CD14-positive monocyte (primary cell): ENCODE data around the gene ACAD8. TPM values are rescaled to one million over a fixed set of nuclear protein-coding genes. Genes with fewer than 3 reads are reported as not detected.

Experiments used
- DNase-seq, 3 donors: peaks; one replicate each; pipeline ENCODE4 v3.0.0-alpha.2; 2011 to 2022
- H2AFZ ChIP-seq: 2 replicates; pipeline ENCODE4 v1.6.0; 2012; ENCODE audit warnings: mild to moderate bottlenecking, low read depth, low read length, inconsistent platforms; ENCODE audit not compliant: insufficient read depth, poor library complexity, severe bottlenecking
- H3K27ac ChIP-seq, 2 donors: 1 replicate in 1 of 2; 2 replicates in 1 of 2; pipeline ENCODE4 v1.5.1; 2012 to 2013; ENCODE audit warnings: low read length in 2 of 2, control low read depth in 1 of 2, inconsistent platforms in 1 of 2, low read depth in 1 of 2, mild to moderate bottlenecking in 1 of 2
- H3K27me3 ChIP-seq, 2 donors: one replicate each; pipeline versions ENCODE4 v1.6.0 to v1.6.1; 2011 to 2013; ENCODE audit warnings: low read length in 2 of 2; ENCODE audit not compliant: control insufficient read depth in 2 of 2, insufficient read depth in 2 of 2
- H3K36me3 ChIP-seq, 2 donors: replicated peaks in 1 of 2; 1 replicate in 1 of 2; 2 replicates in 1 of 2; pipeline versions ENCODE4 v1.5.1 to v1.6.1; 2012 to 2013; ENCODE audit warnings: low read length in 2 of 2, control low read depth in 1 of 2, inconsistent platforms in 1 of 2, mild to moderate bottlenecking in 1 of 2; ENCODE audit not compliant: insufficient read depth in 2 of 2, control insufficient read depth in 1 of 2
- H3K4me1 ChIP-seq, 2 donors: 1 replicate in 1 of 2; 2 replicates in 1 of 2; pipeline versions ENCODE4 v1.5.1 to v1.6.1; 2012 to 2013; ENCODE audit warnings: low read length in 2 of 2, control low read depth in 1 of 2, inconsistent platforms in 1 of 2, mild to moderate bottlenecking in 1 of 2, moderate library complexity in 1 of 2; ENCODE audit not compliant: insufficient read depth in 2 of 2, control insufficient read depth in 1 of 2
- H3K4me2 ChIP-seq: replicated peaks from 2 replicates; pipeline ENCODE3; 2012; ENCODE audit warnings: low read length, moderate library complexity, mild to moderate bottlenecking; ENCODE audit not compliant: poor library complexity, severe bottlenecking; ENCODE audit errors: extremely low read depth
- H3K4me3 ChIP-seq, 3 experiments: fragments of 200-600 bp in 1 of 3; sonication (generic) in 1 of 3; replicated peaks in 1 of 3; 1 replicate in 2 of 3; 2 replicates in 1 of 3; pipeline ENCODE4 v1.5.1; 2011 to 2013; ENCODE audit warnings: low read length in 3 of 3, mild to moderate bottlenecking in 3 of 3, control low read depth in 2 of 3, low read depth in 2 of 3, inconsistent platforms in 1 of 3, moderate library complexity in 1 of 3
- H3K79me2 ChIP-seq: 2 replicates; pipeline ENCODE4 v1.6.0; 2012; ENCODE audit warnings: mild to moderate bottlenecking, control low read depth, inconsistent platforms, low read length, moderate library complexity; ENCODE audit not compliant: insufficient read depth
- H3K9ac ChIP-seq: 2 replicates; pipeline ENCODE4 v1.6.0; 2017; ENCODE audit warnings: low read length, mild to moderate bottlenecking; ENCODE audit not compliant: insufficient read depth, poor library complexity, severe bottlenecking
- H3K9me3 ChIP-seq, 2 donors: replicated peaks in 1 of 2; 1 replicate in 1 of 2; 2 replicates in 1 of 2; pipeline versions ENCODE4 v1.5.1 to v1.6.1; 2012 to 2013; ENCODE audit warnings: low read length in 2 of 2, control low read depth in 1 of 2; ENCODE audit not compliant: control insufficient read depth in 1 of 2, insufficient read depth in 1 of 2
- H4K20me1 ChIP-seq: 2 replicates; pipeline ENCODE4 v1.6.0; 2012; ENCODE audit warnings: mild to moderate bottlenecking, low read length, control low read depth, moderate library complexity; ENCODE audit not compliant: insufficient read depth
- H3K27ac Mint-ChIP-seq, 7 donors: one replicate each; pipeline ENCODE4 v1.8.0; 2020; ENCODE audit warnings: mild to moderate bottlenecking in 7 of 7, mixed read lengths in 7 of 7, moderate library complexity in 6 of 7, inconsistent platforms in 2 of 7
- H3K27me3 Mint-ChIP-seq, 3 donors: one replicate each; pipeline ENCODE4 v1.8.0; 2021 to 2022; ENCODE audit warnings: low read depth in 3 of 3, mild to moderate bottlenecking in 3 of 3, mixed read lengths in 3 of 3, moderate library complexity in 3 of 3, inconsistent platforms in 1 of 3
- H3K36me3 Mint-ChIP-seq, 2 donors: one replicate each; pipeline ENCODE4 v1.8.0; 2020; ENCODE audit warnings: mixed read lengths in 2 of 2, inconsistent platforms in 1 of 2, mild to moderate bottlenecking in 1 of 2
- H3K4me1 Mint-ChIP-seq: one replicate; pipeline ENCODE4 v1.8.0; 2020; ENCODE audit warnings: mild to moderate bottlenecking, mixed read lengths
- H3K4me3 Mint-ChIP-seq, 2 donors: one replicate each; pipeline ENCODE4 v1.8.0; 2020; ENCODE audit warnings: mild to moderate bottlenecking in 2 of 2, mixed read lengths in 2 of 2, moderate library complexity in 1 of 2
- H3K9me3 Mint-ChIP-seq, 7 donors: one replicate each; pipeline ENCODE4 v1.8.0; 2020 to 2022; ENCODE audit warnings: mixed read lengths in 7 of 7, mild to moderate bottlenecking in 6 of 7, moderate library complexity in 6 of 7, inconsistent platforms in 2 of 7
- CTCF ChIP-seq: fragments of 200-600 bp; IDR thresholded peaks from one replicate; pipeline ENCODE4 v1.8.0; 2022; ENCODE audit warnings: antibody characterized with exemption, mild to moderate bottlenecking
- WGBS: methylation state at CpG from one replicate; pipeline ENCODE4 v1.1.5; 2013; ENCODE audit warnings: missing lambda C conversion rate; ENCODE audit not compliant: insufficient coverage; 5-methylcytosine and 5-hydroxymethylcytosine counted together
- intact Hi-C, 2 donors: fragments of 100-400 bp; cut with micrococcal nuclease; formaldehyde crosslinking; loops; one replicate each; pipeline versions ENCODE4 v1.15.0 to v1.15.1; 2023
- polyA plus RNA-seq, 3 donors: library from polyadenylated mRNA; depleted of rRNA in 1 of 3; unstranded in 2 of 3; stranded (reverse) in 1 of 3; fragments of 300-500 nt in 2 of 3; fragments of >200 nt in 1 of 3; fragmentation: Illumina TruSeq in 2 of 3; gene quantifications; 1 replicate in 2 of 3; 2 replicates in 1 of 3; pipeline ENCODE4 v1.2.3, GENCODE V29; 2012 to 2021

ACAD8 gene
- polyA plus RNA-seq, 3 donors = 16.7 to 37.2 (median 19.3) TPM

- H3K79me2 ChIP-seq = peaks cover 12% of the 10 kb centered on the region
- no peak for DNase-seq
- no peak overlapping the region for H3K4me3 Mint-ChIP-seq
- no peak overlapping the region for H3K4me3 ChIP-seq
- peak overlapping the region in 1 of 7 donors; percentile 21 for H3K27ac Mint-ChIP-seq
- peaks cover 16% of the 10 kb centered on the region for H3K4me1 Mint-ChIP-seq
- no peaks in the 10 kb centered on the region for H4K20me1 ChIP-seq
- no peak for TF ChIP-seq CTCF
- H3K27ac ChIP-seq = no peak overlapping the region
- no peak overlapping the region for H3K9ac ChIP-seq
- no peak overlapping the region for H2AFZ ChIP-seq
- H3K27me3 ChIP-seq = no peaks in the 10 kb centered on the region
- H3K4me1 ChIP-seq = peaks cover 20 to 23% of the 10 kb centered on the region in 2 donors
- H3K9me3 Mint-ChIP-seq = no peaks in the 10 kb centered on the region
- peaks cover 52 to 65% of the 10 kb centered on the region in 2 donors for H3K36me3 ChIP-seq
- peaks cover 0 to 3% (median 0%) of the 10 kb centered on the region in 3 donors for H3K27me3 Mint-ChIP-seq
- no peak overlapping the region for H3K4me2 ChIP-seq
- 94% methylated on average over 5 of the region's 7 CpGs for WGBS
- H3K36me3 Mint-ChIP-seq = peaks cover 57 to 58% of the 10 kb centered on the region in 2 donors
- H3K9me3 ChIP-seq = no peaks in the 10 kb centered on the region
- intact Hi-C loops = no loop called here
Observed at GRCh38 chr11:134248910-134249480, 4.4 kb upstream of the ACAD8 start.

GRCh38 chr11:134250246-134250645 lies 3.1 kb upstream of the ACAD8 start:
- H3K27ac Mint-ChIP-seq = no peak overlapping the region
- intact Hi-C loops = loop anchor here in 1 of 2 donors (5.0 kb wide), 1 partner anchor 33 kb away; no protein-coding TSS in a partner anchor
- no peak overlapping the region for H2AFZ ChIP-seq
- TF ChIP-seq CTCF = no peak
- H3K36me3 ChIP-seq = peaks cover 40 to 53% of the 10 kb centered on the region in 2 donors
- no CpG with 5 or more reads among the region's 3 CpGs for WGBS
- no peaks in the 10 kb centered on the region for H3K9me3 Mint-ChIP-seq
- peaks cover 30 to 36% of the 10 kb centered on the region in 2 donors for H3K4me1 ChIP-seq
- H3K27me3 Mint-ChIP-seq = peaks cover 0 to 3% (median 0%) of the 10 kb centered on the region in 3 donors
- H3K4me1 Mint-ChIP-seq = peaks cover 28% of the 10 kb centered on the region
- H3K36me3 Mint-ChIP-seq = peaks cover 45 to 47% of the 10 kb centered on the region in 2 donors
- peak in 1 of 3 donors; percentile 29 for DNase-seq
- no peaks in the 10 kb centered on the region for H4K20me1 ChIP-seq
- peaks cover 14% of the 10 kb centered on the region for H3K79me2 ChIP-seq
- H3K9ac ChIP-seq = no peak overlapping the region
- H3K4me3 Mint-ChIP-seq = no peak overlapping the region
- no peak overlapping the region for H3K4me2 ChIP-seq
- H3K27me3 ChIP-seq = no peaks in the 10 kb centered on the region
- no peaks in the 10 kb centered on the region for H3K9me3 ChIP-seq
- H3K4me3 ChIP-seq = no peak overlapping the region
- no peak overlapping the region for H3K27ac ChIP-seq
